ENCODE measurements around the gene DOCK3. TPM values are rescaled to one million over a fixed set of nuclear protein-coding genes. Genes with fewer than 3 reads are reported as not detected.

DOCK3 gene
- total RNA-seq, 1 experiment from 2014 or later = 8.3 TPM

DNA sequence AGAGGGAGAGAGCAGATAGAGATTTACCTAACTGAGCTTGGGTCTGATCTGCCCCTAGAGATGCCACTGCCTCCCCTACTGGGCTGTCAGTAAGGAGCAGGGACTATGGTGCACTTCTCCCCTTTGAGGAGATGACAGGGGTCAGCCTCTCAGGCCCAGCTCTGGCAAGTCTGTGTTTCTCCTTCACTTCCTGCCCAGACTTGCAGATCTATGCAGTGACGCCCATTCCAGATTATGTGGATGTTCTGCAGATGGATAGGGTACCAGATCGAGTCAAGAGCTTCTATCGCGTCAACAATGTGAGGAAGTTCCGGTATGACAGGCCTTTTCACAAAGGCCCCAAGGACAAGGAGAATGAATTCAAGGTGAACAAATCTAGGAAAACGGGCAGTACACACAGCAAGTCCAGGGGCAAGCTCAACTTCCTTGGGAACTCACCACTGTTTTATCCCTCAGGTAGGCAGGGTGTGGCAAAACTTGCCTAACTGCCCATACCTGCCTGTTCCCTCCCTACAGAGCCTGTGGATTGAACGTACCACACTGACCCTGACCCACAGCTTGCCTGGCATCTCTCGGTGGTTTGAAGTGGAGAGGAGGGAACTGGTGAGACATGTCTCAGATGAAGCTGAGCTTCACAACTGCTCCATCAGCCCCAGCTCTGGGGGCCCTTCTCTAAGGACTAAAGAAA is 681.3 kb downstream of the DOCK3 start:
- H3K14ac ChIP-seq (ENCODE audit: insufficient read depth, low read length) = no peak overlapping the region
- no peak overlapping the region for H3T11ph ChIP-seq (ENCODE audit: low read length)
- H3K79me1 ChIP-seq (ENCODE audit: insufficient read depth, low read depth, low read length, poor library complexity, severe bottlenecking) = no peaks in the 10 kb centered on the region
- DNase-seq = no peak
- no peak overlapping the region for H4K8ac ChIP-seq (replicated peaks; ENCODE audit: insufficient read length, low read depth, low read length)
- no peaks in the 10 kb centered on the region for H4K20me1 ChIP-seq (ENCODE audit: control insufficient read depth, insufficient read depth, insufficient read length)
- no peak overlapping the region for H2BK20ac ChIP-seq (ENCODE audit: low read depth, low read length, poor library complexity, severe bottlenecking)
- no peaks in the 10 kb centered on the region for H3K9me3 ChIP-seq (ENCODE audit: control insufficient read depth, low read depth, low read length)
- no peak overlapping the region for H2BK120ac ChIP-seq (ENCODE audit: low read depth, low read length, poor library complexity, severe bottlenecking)
- Mint-ChIP-seq H3K4me3 (no peak overlapping the region), H3K27me3 (ENCODE audit: low read depth) (no peaks in the 10 kb centered on the region), H3K4me1 (peaks cover 0 to 7% of the 10 kb centered on the region in 2 experiments; a peak in 2 of 4 replicates), H3K36me3 (ENCODE audit: insufficient read depth in 1 of 3, low read depth in 3 of 3) (peaks cover 0 to 21% (median 0%) of the 10 kb centered on the region in 3 experiments; a peak in 2 of 7 replicates), H3K27ac (no peak overlapping the region), H3K9me3 (no peaks in the 10 kb centered on the region)
- H3K23me2 ChIP-seq (ENCODE audit: insufficient read length, low read depth, low read length, poor library complexity, severe bottlenecking) = no peaks in the 10 kb centered on the region
- H4K91ac ChIP-seq (ENCODE audit: insufficient read length, low read depth, low read length) = no peak overlapping the region
- TF ChIP-seq, protein P1, sequence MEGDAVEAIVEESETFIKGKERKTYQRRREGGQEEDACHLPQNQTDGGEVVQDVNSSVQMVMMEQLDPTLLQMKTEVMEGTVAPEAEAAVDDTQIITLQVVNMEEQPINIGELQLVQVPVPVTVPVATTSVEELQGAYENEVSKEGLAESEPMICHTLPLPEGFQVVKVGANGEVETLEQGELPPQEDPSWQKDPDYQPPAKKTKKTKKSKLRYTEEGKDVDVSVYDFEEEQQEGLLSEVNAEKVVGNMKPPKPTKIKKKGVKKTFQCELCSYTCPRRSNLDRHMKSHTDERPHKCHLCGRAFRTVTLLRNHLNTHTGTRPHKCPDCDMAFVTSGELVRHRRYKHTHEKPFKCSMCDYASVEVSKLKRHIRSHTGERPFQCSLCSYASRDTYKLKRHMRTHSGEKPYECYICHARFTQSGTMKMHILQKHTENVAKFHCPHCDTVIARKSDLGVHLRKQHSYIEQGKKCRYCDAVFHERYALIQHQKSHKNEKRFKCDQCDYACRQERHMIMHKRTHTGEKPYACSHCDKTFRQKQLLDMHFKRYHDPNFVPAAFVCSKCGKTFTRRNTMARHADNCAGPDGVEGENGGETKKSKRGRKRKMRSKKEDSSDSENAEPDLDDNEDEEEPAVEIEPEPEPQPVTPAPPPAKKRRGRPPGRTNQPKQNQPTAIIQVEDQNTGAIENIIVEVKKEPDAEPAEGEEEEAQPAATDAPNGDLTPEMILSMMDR (conservative IDR thresholded peaks at IDR 0.05) = no peak
- H3K27ac ChIP-seq (ENCODE audit: insufficient read length, low read depth, low read length) = no peak overlapping the region
- no peak overlapping the region for H3K56ac ChIP-seq (ENCODE audit: insufficient read length, low read depth, low read length)
- H2AK5ac ChIP-seq (ENCODE audit: insufficient read length, low read length) = no peak overlapping the region
- WGBS (ENCODE audit: extremely low coverage, insufficient read length, low lambda C conversion rate) = no CpG with 5 or more reads among the region's 8 CpGs
- no peak overlapping the region for H2AFZ ChIP-seq (ENCODE audit: low read length)
- no peak overlapping the region for H2BK12ac ChIP-seq (ENCODE audit: insufficient read length, low read depth, low read length)
- no peaks in the 10 kb centered on the region for H3K27me3 ChIP-seq (ENCODE audit: insufficient read depth, low read length)
- H4K5ac ChIP-seq (ENCODE audit: insufficient read length, low read depth, low read length) = no peak overlapping the region
- H3K9ac ChIP-seq (ENCODE audit: extremely low read depth, insufficient read length, low read length) = no peak overlapping the region
- no peak overlapping the region for H2BK15ac ChIP-seq (ENCODE audit: low read depth, low read length)
- H3K4me1 ChIP-seq (ENCODE audit: insufficient read depth, low read length) = no peaks in the 10 kb centered on the region
- H3K4me2 ChIP-seq (ENCODE audit: insufficient read depth, insufficient read length, low read length) = no peak overlapping the region
- no peaks in the 10 kb centered on the region for H3K79me2 ChIP-seq (ENCODE audit: insufficient read depth, low read length)
- H3K4ac ChIP-seq (ENCODE audit: low read depth, low read length) = no peak overlapping the region
- H2BK5ac ChIP-seq (ENCODE audit: insufficient read length, low read length) = no peak overlapping the region
- no peak overlapping the region for H3K18ac ChIP-seq (ENCODE audit: insufficient read length, low read depth, low read length)
- H3K23ac ChIP-seq (ENCODE audit: insufficient read length, low read depth, low read length) = no peak overlapping the region

Measured in H9 (cell line).